NOMO-1 treated with dmso at 0.1 percent for 144 hours (cell line): ENCODE results near the gene HSPA12A.
"Not testable (repeated sequence)": the region's sequence is repeated elsewhere in the genome, so short reads cannot be mapped to it uniquely, and the experiment has no call there.

Experiments used
- DNase-seq: peaks from one replicate; lab custom pipeline; 2025; ENCODE audit not compliant: unreplicated experiment; lab: John Stamatoyannopoulos, UW

The HSPA12A gene

GRCh38 chr10:116719804-116720203 lies 22.6 kb downstream of the HSPA12A start:
- DNase-seq, result no peak

- DNase-seq, result no peak
Observed at GRCh38 chr10:116718058-116718457, 24.3 kb downstream of the HSPA12A start.

- no peak for DNase-seq
Observed at GRCh38 chr10:116716381-116716780, 26.0 kb downstream of the HSPA12A start.

GRCh38 chr10:116715839-116716377 lies 26.5 kb downstream of the HSPA12A start:
- DNase-seq, result no peak

- DNase-seq, result no peak
Observed at GRCh38 chr10:116715341-116715740, 27.0 kb downstream of the HSPA12A start.

- no peak for DNase-seq
Observed at GRCh38 chr10:116713846-116714245, 28.5 kb downstream of the HSPA12A start.

DNA sequence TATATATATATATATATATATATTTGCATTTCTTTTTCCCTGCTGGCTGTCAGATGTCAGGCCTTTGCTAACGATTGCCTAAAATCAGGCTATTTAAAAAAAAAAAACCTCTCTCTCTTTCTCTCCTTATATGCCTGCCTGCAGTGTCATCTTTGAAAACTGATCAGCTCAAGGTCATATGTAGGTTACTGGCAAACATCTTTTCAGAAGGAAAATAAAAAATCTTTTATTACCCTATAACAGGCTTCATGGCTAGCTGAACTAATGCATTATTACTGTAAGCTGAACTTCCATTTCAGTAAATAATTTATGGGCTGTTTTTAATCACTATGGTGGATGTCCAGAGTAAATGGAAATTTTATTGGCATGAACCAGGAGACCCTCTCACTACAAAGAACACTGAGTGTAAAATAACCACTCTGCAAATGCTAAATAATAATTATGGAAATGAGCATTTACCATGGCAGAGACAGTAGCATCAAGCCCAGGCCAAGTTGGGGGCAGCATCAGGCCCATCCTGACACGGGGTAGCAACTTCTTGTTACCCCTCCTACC lies 29.3 kb downstream of the HSPA12A start:
- DNase-seq, result no peak

- no peak for DNase-seq
Observed at GRCh38 chr10:116712519-116712918, 29.8 kb downstream of the HSPA12A start.

GRCh38 chr10:116711803-116712202 lies 30.6 kb downstream of the HSPA12A start:
- DNase-seq, result not testable (repeated sequence)

- DNase-seq, result no peak
Observed at GRCh38 chr10:116710076-116710475, 32.3 kb downstream of the HSPA12A start.

DNA sequence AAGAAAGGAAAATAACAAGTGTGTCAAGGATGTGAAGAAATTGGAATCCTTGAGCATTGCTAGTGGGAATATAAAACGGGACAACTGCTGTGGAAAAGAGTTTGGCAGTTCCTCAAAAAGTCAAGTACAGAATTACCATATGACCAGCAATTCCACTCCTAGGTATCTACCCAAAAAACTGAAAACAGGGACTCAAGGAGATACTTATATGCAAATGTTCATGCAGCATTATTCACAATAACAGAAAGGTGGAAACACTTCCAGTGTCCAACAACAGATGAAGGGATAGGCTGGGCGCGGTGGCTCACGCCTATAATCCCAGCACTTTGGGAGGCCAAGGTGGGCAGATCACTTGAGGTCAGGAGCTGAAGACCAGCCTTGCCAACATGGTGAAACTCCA lies 33.5 kb downstream of the HSPA12A start:
- DNase-seq, result no peak

DNA sequence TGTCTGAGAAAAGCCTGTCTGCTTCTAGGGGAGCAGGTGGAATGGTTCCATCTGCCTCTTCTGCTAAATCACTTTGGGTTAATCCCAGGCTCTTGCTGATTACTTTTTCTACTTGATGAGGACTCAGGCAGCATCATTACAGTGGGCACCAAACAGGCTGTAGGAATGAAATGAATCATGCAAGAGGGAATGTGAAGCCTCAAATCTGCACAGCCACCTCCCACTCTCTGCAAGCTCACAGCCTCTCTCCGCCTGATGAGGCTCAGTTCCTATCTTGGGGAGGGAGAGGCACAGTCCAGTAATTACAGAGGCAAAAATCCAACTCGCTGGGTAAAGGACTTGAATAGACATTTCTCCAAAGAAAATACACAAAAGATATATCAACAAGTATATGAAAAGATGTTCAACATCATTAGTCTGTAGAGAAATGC lies 34.0 kb downstream of the HSPA12A start:
- no peak for DNase-seq

- DNase-seq, result no peak
Observed at GRCh38 chr10:116707981-116708380, 34.4 kb downstream of the HSPA12A start.

- DNase-seq, result no peak
Observed at GRCh38 chr10:116706281-116706680, 36.1 kb downstream of the HSPA12A start.

- DNase-seq, result no peak
Observed at GRCh38 chr10:116705498-116705897, 36.9 kb downstream of the HSPA12A start.

DNA sequence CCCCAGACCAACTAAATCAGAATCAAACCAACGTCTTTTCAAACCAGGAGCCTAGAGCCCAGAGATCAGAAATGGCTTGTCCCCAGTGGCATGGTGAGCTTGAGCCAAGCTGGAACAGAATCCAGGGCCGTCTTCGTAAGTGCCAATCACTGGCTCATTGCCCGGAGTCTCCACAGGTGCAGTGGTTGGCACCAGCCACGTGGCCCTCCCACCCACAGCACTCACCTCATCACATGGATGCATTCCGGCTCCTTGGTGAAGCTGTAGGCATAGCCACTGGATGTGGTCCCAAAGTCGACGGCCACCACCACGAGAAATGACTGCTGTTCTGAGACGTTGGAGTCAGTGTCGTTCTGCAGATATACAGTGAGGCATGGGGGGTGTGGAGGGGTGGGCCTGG lies 37.4 kb downstream of the HSPA12A start:
- no peak for DNase-seq

DNA sequence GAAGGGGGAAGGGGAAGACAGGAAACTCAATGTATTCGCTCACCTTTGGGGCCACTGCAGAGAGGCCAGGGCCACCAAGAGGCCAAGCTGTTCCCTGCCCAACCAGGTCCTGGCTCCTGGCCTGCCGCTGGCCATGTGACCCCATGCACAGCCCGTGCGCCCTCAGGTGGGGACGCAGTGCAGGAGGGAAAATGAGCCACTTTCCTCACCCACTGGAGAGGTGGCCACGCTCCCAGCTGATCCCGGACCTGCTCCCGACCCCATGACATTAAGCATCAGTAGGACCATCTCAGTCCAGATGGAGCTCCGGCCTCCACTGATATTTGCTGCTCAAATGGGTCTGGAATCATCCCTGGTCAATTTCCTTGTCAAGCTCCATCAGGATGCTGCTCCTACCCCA lies 40.2 kb downstream of the HSPA12A start:
- no peak for DNase-seq

GRCh38 chr10:116699471-116700150 lies 42.8 kb downstream of the HSPA12A start:
- DNase-seq, result no peak

DNA sequence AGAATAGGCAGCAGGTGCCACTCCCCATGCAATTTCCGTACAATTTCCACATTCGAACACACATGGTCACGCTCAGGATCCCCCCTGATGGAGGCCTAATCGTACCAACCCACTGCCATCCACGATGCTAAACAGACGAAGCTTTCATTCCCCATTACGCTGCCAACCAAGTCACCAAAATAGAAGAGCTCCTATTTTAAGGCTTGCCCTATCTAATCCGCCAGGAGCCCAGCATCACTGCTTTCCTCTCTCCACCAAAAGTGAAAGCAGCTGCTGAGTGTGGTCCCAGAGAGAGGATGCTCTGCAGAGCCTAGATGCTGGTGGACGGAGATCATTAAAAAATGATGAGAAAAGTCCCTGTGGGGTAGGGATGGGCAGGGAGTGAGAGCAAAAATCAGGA lies 43.3 kb downstream of the HSPA12A start:
- no peak for DNase-seq

DNA sequence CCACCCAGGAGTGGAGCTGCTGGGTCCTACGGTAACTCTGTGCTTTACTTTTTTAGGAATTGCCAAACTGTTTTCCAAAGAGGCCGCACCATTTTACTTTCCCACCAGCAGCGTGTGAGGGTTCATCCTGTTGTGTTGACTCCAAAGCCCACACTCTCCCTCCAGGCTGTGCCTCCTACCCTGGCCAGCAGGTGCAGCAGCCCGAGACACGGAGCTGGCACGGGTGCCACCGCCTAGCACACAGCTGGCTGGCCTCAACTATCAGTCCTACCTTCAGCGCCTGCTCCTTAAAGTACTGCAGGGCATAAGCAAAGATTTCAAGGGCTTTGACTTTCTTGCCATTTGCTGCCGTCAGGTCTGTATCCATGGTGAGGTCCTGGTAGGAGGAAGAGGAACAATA lies 44.0 kb downstream of the HSPA12A start:
- DNase-seq, result no peak

- no peak for DNase-seq
Observed at GRCh38 chr10:116697816-116698215, 44.5 kb downstream of the HSPA12A start.

DNA sequence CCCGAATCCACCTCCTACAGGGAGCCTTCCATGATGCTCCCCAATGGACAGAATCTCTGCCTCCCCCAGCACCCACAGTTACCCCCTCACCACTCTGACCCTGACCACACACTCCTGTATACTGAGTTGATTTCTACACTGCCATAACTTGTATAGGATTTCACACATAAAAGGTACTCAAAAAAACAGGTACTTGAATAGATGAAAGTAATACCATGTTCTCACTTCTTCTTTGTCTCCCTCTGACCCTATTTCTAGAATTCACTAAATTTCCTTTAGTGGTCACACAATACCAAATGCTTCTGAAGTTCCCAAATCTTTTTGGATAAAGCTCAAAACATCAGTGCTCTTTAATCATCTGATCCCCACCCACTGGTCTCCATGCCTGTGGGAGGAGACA lies 45.4 kb downstream of the HSPA12A start:
- DNase-seq, result no peak

GRCh38 chr10:116694927-116695268 lies 47.5 kb downstream of the HSPA12A start:
- DNase-seq, result no peak
